Epithelial cell of proximal tubule (primary cell): ENCODE results near the gene LYPD3. TPM values are rescaled to one million over a fixed set of nuclear protein-coding genes. Genes with fewer than 3 reads are reported as not detected.
"Not testable (repeated sequence)": the region's sequence is repeated elsewhere in the genome, so short reads cannot be mapped to it uniquely, and the experiment has no call there.

ENCODE experiments used
- DNase-seq: peaks from one replicate; pipeline ENCODE4 v3.0.0-alpha.2; 2011; ENCODE audit warnings: low read depth
- H3K4me3 ChIP-seq: 2 replicates; pipeline ENCODE4 v1.5.1; 2011; ENCODE audit warnings: low read depth, mild to moderate bottlenecking, low read length
- total RNA-seq: library from RNA; depleted of rRNA; stranded (reverse); fragments of >200 nt; gene quantifications from 2 replicates; pipeline ENCODE4 v1.2.3, GENCODE V29; 2015
- TF ChIP-seq, protein P1 (sequence below): conservative IDR thresholded peaks from 2 replicates; pipeline ENCODE4 v1.5.1; 2012; ENCODE audit warnings: low read depth, mild to moderate bottlenecking, low read length

Gene LYPD3
- total RNA-seq, 1 donor from 2014 or later: 0.98 TPM

DNA sequence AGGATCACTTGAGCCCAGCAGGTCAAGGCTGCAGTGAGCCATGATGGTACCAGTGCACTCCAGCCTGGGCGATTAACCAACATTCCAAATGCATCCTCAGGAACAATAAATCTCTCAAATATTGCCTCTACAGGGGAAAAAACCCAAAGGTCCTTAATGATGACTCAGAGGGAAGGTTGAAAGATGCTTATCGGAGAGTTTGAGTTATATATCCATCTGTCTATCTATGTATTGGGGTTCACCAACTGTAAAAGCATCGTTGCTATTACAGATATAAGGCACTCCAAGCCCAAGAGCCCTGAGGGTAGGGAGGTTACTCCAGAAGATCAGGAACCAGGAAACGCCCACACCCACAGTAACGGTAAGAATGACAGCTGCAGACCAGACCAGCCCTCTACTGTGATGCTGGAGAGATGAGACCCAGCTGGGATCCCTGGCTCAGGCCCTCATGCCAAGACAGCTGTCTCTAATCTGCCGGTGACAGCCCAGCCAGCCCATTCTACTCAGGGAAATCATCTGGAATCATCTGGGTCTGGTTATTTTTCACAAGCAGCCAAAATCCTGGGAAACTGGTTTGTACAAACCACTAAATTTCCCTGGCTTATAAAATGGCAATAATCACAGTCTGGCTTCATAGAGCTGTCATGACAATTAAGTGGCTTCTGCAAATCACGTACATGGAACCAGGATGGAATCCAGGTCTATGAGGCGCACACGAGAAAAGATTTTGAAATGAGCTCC lies 26.9 kb downstream of the LYPD3 start:
- no peak overlapping the region for H3K4me3 ChIP-seq
- DNase-seq: no peak
- TF ChIP-seq, protein P1, sequence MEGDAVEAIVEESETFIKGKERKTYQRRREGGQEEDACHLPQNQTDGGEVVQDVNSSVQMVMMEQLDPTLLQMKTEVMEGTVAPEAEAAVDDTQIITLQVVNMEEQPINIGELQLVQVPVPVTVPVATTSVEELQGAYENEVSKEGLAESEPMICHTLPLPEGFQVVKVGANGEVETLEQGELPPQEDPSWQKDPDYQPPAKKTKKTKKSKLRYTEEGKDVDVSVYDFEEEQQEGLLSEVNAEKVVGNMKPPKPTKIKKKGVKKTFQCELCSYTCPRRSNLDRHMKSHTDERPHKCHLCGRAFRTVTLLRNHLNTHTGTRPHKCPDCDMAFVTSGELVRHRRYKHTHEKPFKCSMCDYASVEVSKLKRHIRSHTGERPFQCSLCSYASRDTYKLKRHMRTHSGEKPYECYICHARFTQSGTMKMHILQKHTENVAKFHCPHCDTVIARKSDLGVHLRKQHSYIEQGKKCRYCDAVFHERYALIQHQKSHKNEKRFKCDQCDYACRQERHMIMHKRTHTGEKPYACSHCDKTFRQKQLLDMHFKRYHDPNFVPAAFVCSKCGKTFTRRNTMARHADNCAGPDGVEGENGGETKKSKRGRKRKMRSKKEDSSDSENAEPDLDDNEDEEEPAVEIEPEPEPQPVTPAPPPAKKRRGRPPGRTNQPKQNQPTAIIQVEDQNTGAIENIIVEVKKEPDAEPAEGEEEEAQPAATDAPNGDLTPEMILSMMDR: no peak

DNA sequence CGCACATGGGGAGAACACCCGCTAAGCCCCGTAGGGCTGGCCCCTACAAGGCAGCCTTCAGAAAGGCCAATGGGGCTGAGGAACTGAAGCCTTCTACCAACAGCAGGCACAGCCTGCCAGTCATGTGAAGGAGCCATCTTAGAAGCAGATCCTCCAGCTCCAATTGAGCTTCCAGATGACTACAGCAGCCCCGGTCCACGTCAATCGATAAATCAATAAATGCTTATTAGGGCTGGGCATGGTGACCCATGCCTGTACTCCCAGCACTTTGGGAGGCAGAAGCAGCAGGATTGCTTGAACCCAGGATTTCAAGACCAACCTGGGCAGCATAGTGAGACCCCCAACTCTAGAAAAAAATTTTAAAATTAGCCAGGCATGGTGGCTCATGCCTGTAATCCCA lies 27.7 kb downstream of the LYPD3 start:
- TF ChIP-seq, protein P1: no peak
- DNase-seq: no peak
- no peak overlapping the region for H3K4me3 ChIP-seq

DNA sequence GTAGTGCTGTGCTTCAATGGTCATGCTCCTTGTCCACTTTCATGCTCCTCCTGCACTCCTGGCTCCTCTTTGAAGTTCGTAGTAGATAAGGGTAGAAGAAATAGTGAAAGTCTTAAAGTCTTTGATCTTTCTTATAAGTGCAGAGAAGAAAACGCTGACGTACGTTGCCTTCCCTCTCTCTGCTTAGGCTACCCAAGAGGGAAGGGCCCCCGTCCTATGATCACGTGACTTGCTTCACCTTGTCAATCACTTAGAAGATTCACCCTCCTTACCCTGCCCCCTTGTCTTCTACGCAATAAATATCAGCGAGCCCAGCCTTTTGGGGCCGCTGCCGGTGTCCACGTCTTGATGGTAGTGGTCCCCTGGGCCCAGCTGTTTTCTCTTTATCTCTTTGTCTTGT lies 28.1 kb downstream of the LYPD3 start:
- not testable (repeated sequence) for DNase-seq, H3K4me3 ChIP-seq

DNA sequence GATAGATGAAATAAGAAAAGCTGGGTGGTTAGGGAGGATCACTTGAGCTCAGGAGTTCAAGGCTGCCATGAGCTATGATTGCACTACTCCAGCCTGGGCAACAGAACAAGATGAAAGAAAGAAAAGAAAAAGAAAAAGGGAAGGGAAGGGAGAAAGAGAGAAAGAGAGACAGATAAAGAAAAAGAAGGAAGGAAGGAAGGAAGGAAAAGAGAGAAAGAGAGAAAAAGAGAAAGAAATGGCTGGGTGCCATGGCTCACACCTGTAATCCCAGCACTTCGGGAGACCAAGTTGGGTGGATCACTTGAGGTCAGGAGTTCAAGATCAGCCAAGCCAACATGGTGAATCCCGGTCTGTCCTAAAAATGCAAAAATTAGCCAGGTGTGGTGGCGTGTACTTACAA lies 29.6 kb downstream of the LYPD3 start:
- TF ChIP-seq, protein P1: no peak
- no peak for DNase-seq

DNA sequence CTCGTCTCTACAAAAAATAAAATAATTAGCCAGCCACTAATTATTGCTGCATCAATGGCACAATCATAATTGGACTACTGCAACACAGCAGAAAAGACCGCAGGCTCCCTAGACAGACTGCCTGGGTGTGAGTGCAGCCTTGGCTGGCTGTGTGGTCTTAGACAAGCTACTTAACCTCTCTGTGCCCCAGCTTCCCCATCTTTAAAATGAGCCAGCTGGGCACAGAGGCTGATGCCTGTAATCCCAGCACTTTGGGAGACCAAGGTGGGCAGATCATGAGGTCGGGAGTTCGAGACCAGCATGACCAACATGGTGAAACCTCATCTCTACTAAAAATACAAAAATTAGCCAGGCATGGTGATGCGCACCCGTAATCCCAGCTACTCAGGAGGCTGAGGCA lies 31.7 kb downstream of the LYPD3 start:
- TF ChIP-seq, protein P1: no peak
- H3K4me3 ChIP-seq: no peak overlapping the region
- DNase-seq: no peak

More for the DNA sequence above, 29.6 kb downstream of the LYPD3 start:
- H3K4me3 ChIP-seq: no peak overlapping the region

DNA sequence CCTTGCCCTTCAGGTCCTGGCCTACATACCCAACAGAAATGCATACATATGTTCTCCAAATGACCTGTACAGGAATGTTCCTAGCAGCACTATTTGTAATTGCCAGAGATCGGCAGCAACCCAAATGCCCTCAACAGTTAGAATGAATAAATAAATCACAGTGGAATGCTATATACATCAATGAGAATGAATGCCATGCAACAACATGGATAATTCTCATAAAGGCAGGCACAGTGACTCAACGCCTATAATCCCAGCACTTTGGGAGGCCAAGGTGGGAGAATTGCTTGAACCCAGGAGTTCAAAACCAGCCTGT lies 32.1 kb downstream of the LYPD3 start:
- DNase-seq: no peak
- TF ChIP-seq, protein P1: no peak
- no peak overlapping the region for H3K4me3 ChIP-seq

DNA sequence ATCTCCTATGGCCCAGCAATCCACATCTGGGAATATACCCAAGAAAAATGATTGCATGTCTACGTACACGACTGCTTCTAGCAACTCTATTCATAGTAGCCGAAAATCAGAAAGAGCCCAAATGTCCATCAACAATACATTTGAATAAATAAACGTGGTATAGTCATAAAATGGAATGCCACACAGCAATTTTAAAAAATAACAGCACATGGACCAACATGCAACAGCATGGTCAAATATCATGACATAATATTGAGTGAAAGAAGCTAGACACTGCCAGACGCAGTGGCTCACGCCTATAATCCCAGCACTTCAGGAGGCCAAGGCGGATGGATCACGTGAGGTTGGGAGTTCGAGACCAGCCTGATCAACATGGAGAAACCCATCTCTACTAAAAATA lies 34.4 kb downstream of the LYPD3 start:
- no peak for DNase-seq
- H3K4me3 ChIP-seq: no peak overlapping the region
- TF ChIP-seq, protein P1: no peak
